WTC11 (cell line): ENCODE results near the gene ISM1. TPM values are rescaled to one million over a fixed set of nuclear protein-coding genes. Genes with fewer than 3 reads are reported as not detected.

ENCODE experiments used
- total RNA-seq: library from RNA; stranded (reverse); gene quantifications from 3 replicates; pipeline ENCODE4 v1.2.3, GENCODE V29; 2021
- TF ChIP-seq, protein P1 (sequence below): sonication (generic); formaldehyde crosslinking; IDR thresholded peaks from 2 replicates; pipeline ENCODE4 v1.8.1; 2022; ENCODE audit warnings: mild to moderate bottlenecking, missing genetic modification reagents, moderate library complexity, borderline replicate concordance

The ISM1 gene
- total RNA-seq, 1 experiment from 2014 or later, result 0.52 TPM

- TF ChIP-seq, protein P1, sequence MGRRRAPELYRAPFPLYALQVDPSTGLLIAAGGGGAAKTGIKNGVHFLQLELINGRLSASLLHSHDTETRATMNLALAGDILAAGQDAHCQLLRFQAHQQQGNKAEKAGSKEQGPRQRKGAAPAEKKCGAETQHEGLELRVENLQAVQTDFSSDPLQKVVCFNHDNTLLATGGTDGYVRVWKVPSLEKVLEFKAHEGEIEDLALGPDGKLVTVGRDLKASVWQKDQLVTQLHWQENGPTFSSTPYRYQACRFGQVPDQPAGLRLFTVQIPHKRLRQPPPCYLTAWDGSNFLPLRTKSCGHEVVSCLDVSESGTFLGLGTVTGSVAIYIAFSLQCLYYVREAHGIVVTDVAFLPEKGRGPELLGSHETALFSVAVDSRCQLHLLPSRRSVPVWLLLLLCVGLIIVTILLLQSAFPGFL, result no peak
Measured at GRCh38 chr20:13349235-13349604, 128.1 kb downstream of the ISM1 start (continued).

Other genes with a start within 250 kb of the ISM1 start
- gene SPTLC3, start 212.3 kb upstream of the ISM1 start, total RNA-seq, result 0.13 to 0.64 TPM (median 0.48 TPM) in 3 replicates